ENCODE results near the gene KREMEN1.
A peak's percentile ranks its signal among the peaks of the same experiment; 100 is the strongest.

Gene KREMEN1

DNA sequence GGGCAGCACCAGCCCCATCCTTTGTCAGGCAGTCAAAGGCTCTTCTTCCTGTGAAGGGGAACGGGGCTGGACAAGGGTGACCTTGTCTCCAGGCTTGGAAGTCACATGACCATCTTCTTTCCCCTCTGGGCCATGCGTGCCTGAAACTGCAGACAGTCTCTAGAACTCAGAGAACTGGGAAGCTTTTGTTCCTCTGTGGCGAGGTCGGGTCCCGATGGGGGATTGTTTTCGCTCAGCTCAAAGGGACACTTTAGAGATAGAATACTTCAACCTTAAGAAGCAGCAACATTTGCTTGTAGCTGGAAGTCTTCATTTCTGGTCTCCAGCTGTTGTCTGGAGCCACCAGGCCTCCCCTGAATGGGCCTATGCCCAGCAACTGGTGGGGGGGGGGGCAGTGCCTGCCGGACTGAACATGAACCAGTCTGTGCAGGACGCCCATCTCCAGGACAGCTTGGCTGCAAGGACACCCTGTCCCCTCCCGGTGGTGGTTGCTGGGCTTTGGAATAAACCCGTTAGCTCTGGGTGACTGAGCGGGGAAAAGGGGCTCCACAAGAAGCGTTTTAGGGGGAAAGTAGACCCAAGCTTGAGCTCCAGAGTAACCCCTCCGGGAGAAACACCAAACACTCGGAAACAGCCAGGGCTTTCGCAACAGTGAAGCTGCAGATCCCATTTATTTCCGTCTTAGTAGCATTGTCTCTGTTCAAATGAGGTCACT, 77.2 kb downstream of the KREMEN1 start:
- DNase-seq (ENCODE audit: low read depth, low spot score): no peak

DNA sequence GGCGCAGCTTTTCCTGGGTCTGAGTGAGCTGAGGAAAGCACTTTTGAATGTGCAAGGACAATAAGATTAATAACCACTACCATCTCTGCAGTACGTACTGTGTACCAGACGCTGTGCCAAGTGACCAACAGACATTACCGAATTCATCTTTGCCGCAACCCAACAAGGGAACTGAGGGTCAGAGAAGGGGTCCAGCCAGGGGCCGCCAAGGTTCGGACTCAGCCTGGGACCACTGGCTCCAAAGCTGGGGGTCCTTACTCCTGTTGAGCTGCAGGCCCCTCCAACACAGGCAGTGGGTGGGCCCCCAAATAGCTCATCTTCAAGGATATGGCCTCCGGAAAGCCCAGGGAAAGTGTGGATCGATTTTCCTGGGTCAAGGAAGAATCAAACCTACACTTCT, 77.9 kb downstream of the KREMEN1 start:
- no peak for DNase-seq (ENCODE audit: low read depth, low spot score)

- DNase-seq (ENCODE audit: low read depth, low spot score): no peak
These were observed 78.5 kb downstream of the KREMEN1 start for GRCh38 chr22:29151316-29151715.

- no peak for DNase-seq (ENCODE audit: low read depth, low spot score)
These were observed 79.5 kb downstream of the KREMEN1 start for GRCh38 chr22:29152045-29152953.

DNA sequence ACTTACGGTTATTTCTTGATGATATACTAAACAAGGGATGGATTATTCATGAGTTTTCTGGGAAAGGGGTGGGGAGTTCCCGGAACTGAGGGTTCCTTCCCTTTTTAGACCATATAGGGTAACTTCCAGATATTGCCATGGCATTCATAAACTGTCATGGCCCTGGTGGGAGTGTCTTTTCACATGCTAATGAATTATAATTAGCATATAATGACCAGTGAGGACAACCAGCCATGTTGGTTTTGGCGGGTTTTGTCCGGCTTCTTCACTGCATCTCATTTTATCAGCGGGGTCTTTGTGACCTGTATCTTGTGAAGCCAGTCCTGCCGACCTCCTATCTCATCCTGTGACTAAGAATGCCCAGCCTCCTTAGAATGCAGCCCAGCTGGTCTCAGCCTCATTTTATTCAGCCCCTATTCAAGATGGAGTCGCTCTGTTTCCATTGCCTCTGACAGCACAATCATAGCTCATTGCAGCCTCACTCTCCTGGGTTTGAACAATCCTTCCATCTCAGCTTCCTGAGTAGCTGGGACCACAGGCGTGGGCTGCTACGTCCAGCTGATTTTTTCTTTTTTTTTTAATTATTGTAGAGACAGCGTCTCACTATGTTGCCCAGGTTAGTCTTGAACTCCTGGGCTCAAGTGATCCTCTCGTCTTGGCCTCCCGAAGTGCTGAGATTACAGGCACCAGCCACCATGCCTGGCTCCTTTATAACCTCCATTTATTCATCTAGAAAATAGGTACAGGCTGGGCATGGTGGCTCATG, 80.3 kb downstream of the KREMEN1 start:
- DNase-seq (ENCODE audit: low read depth, low spot score): no peak

- peak; percentile 28 for DNase-seq (ENCODE audit: low read depth, low spot score)
These were observed 81.7 kb downstream of the KREMEN1 start for GRCh38 chr22:29154364-29155048.

- DNase-seq (ENCODE audit: low read depth, low spot score): no peak
These were observed 83.1 kb downstream of the KREMEN1 start for GRCh38 chr22:29155966-29156365.

DNA sequence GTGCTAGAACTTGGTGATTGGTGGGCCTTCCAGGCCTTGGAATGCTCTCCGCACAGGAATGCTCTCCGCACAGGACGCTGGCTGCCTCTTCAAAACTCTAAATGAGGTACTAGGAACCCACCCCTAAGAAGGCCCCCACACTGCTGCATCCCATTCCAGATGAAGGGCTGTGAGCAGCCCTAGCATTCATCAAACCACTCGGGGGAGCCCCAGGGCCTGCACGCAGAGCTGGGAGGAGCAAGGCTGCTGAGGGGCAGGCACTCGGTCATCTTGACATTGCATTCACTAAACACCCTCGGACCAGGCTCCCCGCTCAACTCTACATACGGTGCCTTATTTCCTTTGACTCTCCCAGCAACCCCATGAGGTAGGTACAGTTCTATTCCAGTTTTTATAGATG, 83.7 kb downstream of the KREMEN1 start:
- no peak for DNase-seq (ENCODE audit: low read depth, low spot score)

DNA sequence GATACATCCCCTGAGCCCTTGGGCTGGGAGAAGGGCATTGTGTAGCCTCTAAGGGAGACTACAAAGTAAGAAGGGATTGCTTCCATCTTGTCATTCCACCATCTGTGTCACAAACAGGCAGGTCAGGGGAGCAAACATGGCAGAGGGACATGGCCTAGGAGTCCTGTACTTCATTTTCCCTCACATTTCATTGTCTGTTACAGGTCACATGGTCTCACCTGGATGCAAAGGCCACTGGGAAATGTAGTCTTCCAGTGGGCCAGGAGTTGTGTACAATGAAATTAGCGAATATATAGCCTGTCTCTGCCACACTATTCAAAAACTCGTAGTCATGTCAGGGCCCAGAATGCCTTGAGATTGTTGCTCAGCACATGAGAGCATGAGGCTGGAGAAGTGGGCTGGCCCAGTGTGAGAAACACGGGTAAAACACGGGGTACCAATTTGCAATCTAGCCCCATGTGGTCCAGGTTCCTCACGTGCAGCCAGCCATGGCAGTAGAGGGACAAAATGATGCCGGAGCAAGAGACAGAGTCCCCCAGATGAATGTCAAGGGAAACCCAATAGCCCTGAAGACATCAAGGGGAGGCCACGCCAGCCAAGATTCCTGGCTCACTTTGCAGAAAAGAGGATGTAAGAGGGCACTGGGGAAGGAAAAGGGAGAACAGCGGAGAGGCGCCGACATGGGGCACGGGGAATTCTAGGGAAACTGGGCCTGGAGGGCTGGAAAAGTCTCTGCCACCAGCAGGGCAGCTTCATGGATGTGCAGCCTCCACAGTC, 85.1 kb downstream of the KREMEN1 start:
- DNase-seq (ENCODE audit: low read depth, low spot score): no peak

DNA sequence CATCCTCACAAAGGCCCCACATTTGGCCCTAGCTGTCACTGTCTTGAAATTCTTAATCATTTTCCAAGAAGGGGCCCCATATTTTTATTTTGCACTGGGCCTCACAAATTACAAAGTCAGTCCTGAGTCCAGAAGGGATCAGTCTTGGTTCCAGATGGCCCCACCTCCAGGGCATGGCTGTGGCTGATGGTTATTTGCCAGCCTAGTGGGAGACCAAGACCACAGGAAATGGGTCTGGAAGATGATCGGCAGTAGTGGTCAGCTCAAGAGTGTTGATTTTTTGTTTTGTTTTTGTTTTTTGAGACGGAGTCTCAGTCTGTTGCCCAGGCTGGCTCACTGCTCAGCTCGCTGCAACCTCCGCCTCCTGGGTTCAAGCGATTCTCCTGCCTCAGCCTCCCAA, 85.7 kb downstream of the KREMEN1 start:
- DNase-seq (ENCODE audit: low read depth, low spot score): no peak

DNA sequence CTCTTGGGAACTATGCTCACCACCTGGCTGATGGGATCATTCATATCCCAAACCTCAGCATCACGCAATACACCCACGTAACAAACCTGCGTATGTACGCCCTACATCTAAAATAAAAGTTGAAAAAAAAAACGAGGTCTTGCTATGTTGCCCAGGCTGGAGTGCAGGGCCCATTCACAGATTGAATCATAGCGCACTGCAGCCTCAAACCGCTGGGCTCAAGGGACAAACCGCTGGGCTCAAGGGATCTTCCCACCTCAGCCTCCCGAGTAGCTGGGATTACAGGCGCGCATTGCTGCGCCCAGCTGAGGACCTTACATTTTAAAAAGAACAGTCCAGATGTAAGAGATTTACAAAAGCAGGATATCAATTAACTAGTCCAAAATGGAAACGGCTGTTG, 91.0 kb downstream of the KREMEN1 start:
- DNase-seq (ENCODE audit: low read depth, low spot score): no peak

DNA sequence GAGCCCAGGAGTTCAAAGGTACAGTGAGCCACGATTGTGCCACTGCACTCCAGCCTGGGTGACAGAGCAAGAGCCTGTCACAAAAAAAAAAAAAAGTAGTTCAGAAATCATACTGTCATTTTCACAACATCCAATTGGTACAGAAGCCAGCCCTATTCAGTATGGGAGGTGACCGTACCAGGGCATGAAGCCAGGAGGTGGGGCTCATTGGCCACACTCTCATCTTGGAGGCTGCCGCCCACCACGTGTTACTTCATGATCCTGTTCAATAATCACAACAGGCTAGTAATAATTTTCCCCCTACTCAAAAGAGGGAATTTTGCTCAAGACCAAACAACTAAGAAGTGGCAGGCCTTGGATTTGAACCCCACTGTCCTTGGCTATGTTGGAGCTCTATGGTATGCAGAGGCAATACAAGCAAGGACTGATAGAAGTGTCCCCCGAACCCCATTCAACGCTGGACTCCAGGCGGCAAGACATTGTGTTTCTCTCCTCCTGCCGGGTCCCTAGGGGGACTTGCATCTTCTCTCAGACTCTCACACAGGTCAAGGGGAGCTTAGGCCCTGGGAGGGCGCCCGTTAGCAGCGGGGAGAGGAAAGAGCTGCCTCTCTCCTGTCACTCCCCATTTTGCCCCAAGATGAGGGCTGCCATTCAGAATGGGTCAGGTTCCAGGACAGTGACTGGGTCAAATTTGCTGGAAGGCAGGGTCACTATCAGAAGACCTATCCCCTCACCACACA, 92.7 kb downstream of the KREMEN1 start:
- DNase-seq (ENCODE audit: low read depth, low spot score): no peak

- no peak for DNase-seq (ENCODE audit: low read depth, low spot score)
These were observed 93.3 kb downstream of the KREMEN1 start for GRCh38 chr22:29166180-29166579.

- no peak for DNase-seq (ENCODE audit: low read depth, low spot score)
These were observed 94.4 kb downstream of the KREMEN1 start for GRCh38 chr22:29167032-29167911.

DNA sequence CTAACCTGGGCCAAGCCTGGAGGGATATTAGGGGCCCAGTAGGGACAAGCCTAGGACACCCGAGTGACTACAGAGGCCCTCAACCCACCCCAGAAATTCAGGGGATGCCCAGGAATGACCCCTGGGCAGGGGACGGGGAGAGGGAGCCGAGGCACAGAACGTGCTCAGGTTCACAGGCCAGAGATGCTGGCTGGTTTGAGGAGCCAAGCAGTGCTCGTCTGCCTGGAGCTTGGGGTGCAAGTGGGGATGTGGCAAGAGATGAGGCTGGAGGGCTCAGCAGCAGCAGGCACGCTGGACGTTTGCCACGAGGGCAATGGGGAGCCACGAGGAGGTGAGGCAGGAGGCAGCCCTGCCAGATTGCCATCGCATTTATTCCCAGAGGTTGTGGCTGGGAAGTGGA, 98.9 kb downstream of the KREMEN1 start:
- DNase-seq (ENCODE audit: low read depth, low spot score): no peak

GRCh38 chr22:29172216-29172615, 99.4 kb downstream of the KREMEN1 start:
- no peak for DNase-seq (ENCODE audit: low read depth, low spot score)

DNA sequence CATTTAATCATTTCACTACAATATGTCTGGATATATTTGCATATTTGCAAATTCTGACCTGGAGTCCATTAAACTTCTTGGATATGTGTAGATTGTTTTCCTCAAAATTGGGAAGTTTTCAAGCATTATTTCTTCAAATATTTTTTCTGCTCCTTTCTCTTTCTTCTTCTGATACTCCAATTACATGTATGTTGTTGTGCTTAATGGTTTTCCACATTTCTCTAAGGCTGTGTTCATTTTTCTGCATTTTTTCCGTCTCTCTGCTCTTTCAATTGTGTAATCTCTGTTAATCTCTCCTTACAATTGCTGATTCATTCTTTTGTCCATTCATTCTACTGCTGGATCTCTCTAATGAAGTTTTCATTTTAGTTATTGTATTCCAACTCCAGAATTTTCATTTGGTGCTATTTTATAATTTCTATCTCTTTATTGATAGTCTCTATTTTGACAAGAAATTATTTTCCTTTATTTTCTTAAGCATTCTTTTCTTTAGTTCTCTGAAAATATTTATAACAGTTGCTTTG, 102.5 kb downstream of the KREMEN1 start:
- DNase-seq (ENCODE audit: low read depth, low spot score): no peak

DNA sequence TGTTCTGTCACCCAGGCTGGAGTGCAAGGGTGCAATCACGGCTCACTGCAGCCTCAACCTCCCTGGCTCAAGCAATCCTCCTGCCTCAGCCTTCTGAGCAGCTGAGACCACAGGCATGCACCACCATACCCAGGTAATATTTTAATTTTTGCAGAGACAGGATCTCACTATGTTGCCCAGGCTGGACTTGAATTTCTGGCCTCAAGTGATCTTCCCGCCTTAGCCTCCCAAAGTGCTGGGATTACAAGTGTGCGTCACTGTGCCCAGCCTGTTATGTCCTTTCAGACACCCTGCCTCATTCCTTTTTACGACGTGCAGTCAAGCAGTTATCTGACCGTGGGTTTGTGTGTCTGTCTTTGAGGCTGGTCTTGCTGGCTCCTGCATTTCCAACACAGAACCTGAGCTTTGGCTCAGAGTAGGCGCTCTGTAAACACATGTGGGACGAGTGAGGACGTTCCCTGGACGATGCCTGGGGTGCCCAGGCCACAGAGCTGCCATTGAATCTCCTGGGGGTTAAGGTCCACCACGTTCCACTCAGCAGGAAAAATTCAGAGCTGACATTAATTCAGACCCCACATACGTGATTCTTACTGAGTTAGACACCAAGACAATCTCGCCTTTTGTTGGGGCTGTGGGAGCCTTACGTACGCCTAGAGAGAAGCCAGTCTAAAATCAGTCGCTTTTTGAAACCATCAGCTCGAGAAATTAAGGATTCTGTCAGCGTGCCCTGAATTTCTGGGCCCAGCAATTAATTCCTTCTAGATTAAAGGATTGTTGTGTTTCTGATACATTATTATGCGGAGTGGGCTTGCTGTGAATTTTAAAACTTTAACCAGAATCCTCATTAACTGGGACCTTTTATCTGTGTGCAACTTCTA, 111.4 kb downstream of the KREMEN1 start:
- DNase-seq (ENCODE audit: low read depth, low spot score): no peak

Measured in activated CD4-positive, CD25-positive, alpha-beta regulatory T cell treated with anti-CD3 and anti-CD28 coated beads, Interleukin-2, amount 50 U/mL, for 16 hours (primary cell).